ENCODE data around the gene TIGD7. TPM values are rescaled to one million over a fixed set of nuclear protein-coding genes. Genes with fewer than 3 reads are reported as not detected.
"Not testable (repeated sequence)": the region's sequence is repeated elsewhere in the genome, so short reads cannot be mapped to it uniquely, and the experiment has no call there.

Gene TIGD7
- polyA plus RNA-seq, 3 donors, result 10.5 to 15.9 (median 12.2) TPM

GRCh38 chr16:3283543-3284447 lies 21.4 kb downstream of the TIGD7 start:
- DNase-seq, result no peak

GRCh38 chr16:3282730-3283542 lies 22.3 kb downstream of the TIGD7 start, which contains the start of gene ZNF263:
Gene ZNF263, plus strand, starts transcription at chr16:3283491. Its CDS starts 328 bp downstream, at chr16:3283819.
- DNase-seq, result peak; percentile 98

DNA sequence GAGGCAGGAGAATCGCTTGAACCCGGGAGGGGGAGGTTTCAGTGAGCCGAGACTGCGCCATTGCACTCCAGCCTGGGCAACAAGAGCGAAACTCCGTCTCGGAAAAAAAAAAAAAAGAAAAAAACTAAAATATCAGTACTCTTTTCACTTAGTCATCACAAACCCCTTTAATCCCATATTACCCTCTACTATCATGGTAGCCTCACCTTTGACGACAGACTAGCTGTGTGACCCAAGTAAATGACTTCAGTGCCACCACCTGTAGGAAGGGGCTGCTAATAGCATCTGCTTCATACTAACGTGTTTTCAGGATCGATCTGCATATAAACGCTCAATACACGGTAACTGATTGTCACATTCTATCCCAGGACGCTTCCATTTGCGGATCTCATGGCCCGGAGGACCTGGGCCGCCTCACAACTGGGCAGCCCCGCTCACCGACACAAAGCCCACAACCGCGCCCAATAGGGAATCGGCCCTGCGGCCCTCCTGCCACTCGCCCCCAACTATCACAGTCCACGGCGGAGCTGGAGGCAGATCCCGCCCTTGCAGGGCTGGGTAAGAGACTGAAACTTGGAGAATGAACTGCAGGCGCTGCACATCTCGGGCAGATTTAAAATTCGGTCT lies 23.0 kb downstream of the TIGD7 start:
- DNase-seq, result peak; percentile 76

DNA sequence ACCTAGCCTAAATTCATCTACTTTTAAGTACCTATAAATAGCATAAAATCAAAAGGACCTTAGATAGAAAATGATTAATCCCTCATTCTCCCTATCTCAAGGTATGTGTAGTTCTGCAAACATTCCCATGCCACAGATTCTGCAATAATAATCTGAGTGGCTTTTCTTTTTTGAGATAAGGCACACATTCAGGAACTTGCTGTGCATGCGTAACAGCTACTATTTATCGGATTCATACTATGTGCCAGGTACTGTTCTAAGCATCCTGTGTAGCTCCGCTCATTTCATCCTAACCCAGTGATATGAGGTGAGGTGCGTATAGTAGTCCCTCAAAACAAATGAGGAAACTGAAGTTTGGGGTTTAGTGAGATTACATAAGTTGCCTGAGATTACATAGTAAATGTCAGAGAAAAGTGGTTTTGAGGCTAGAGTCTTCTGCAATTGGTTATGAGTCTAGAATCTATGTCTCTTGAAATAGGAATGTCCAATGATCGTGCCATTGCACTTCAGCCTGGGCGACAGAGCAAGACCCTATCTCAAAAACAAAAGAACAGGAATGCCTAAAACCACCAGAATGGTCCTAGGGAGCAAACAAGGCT lies 23.9 kb downstream of the TIGD7 start:
- DNase-seq, result no peak

GRCh38 chr16:3276679-3277078 lies 28.6 kb downstream of the TIGD7 start:
- no peak for DNase-seq

DNA sequence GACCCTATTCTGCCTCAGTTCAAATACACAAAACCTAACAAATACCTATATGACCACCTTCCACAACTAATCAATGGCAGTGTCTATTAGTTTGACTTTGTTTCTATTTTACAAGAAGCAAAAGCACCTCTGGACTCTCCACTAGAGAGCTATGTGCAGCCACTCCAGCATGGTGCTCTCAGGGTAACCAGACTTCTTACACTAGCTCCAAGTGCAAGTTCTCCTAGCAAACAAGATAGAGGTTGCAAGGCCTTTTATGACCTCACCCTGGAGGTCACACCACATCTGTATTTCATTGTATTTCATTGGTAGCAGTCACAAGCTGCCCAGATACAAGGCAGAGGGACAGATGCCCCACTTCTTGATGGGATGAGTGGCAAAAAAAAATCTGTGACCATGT lies 30.3 kb downstream of the TIGD7 start:
- DNase-seq, result no peak

DNA sequence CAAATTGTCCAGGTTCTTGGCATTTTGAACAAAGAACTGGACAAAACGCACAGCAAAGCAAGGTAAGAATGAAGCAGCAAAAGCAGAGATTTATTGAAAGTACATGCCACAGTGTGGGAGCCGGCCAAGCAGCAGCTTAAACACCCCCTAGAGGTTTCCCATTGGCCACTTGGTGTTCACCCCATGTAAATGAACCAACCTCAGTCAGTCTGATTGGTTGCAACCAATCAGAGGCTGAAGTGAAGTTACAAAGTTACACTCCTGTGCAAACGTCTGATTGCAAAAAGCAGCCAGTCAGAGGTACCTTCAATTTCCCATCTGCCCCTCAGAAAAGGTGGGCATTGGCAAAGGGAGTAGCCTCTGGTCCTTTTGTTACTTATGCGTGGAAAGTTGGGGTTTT lies 30.7 kb downstream of the TIGD7 start:
- DNase-seq, result no peak

DNA sequence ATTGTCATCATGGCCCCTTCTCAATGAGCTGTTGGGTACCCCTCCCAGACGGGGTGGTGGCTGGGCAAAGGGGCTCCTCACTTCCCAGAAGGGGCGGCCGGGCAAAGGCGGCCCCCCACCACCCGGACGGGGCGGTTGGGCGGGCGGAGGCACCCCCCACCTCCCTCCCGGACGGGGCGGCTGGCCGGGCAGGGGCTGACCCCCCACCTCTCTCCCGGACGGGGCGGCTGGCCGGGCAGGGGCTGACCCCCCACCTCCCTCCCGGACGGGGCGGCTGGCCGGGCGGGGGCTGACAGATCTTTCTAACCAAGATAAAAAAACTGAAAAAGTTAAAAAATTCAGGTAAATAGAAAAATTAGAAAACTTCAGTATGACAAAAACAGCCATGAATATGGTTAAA lies 33.9 kb downstream of the TIGD7 start:
- DNase-seq, result not testable (repeated sequence)

DNA sequence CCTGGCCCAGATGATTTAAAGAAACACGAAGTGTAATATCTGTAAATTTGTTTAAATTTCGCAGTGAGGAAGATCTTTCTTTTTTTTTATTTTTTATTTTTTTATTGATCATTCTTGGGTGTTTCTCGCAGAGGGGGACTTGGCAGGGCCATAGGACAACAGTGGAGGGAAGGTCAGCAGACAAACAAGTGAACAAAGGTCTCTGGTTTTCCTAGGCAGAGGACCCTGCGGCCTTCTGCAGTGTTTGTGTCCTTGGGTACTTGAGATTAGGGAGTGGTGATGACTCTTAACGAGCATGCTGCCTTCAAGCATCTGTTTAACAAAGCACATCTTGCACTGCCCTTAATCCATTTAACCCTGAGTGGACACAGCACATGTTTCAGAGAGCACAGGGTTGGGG lies 34.5 kb downstream of the TIGD7 start:
- not testable (repeated sequence) for DNase-seq

GRCh38 chr16:3268294-3268693 lies 36.9 kb downstream of the TIGD7 start:
- DNase-seq, result no peak

GRCh38 chr16:3266873-3267537 lies 38.2 kb downstream of the TIGD7 start:
- no peak for DNase-seq

DNA sequence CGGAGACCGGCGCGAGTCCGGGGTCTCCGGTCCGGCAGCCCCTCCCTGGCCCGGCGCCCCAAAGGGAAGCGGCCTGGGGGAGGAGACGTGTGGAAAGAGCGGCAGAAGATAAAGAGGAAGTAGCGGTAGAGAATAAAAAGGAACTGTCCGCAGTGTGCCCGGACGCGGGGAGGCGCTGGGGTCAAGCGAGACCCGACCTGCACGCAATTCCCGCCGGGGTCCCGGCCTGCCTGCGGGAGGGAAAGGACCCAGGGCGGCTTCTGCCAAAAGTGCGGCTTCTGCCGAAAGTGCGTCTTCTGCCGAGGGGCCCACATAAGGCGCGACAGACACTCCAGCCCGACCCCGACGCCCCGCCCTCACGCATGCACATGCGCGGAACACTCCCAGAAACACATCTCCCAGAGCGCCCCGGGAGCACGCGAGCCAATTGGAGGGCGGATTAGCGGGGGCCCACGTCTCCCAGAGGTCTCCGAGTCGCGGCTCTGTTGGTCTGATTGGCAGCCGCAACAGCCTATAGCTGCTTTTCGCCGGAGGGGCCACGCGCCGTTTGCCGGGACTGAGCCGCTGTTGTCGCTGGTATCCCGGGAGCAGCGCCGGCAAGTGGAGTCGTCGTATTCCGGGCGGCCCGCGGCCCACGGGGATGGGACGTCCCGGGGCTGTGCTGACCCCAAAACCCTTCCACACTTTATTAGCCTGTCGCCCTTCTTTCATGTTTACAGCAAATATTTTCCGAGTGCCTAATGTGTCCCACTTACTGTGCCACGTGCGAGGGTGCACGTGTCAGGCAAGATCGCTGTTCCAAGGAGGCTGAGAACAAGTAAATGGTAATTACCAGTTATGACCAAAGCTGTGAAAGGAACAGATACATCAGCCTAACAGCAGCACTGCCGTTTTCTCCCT lies 40.8 kb downstream of the TIGD7 start:
- DNase-seq, result peak; percentile 98

DNA sequence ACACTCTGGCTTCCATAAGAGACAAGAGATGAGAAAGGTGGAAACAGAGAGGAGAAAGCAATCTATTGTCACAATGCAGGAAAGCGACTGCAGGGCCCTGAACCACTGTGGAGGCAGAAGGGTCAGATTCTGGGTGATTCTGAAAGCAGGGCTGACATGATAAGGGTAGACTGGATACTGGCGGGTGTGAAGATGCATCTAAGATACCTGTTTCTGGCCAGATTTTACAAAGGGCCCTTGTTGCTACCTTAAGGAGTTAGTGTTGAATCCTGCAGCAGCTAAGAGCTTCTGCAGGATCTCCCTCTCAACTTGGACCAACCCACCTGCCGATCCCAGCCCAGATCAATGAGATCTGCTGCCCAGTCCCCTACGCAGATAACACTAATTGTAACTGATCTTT lies 42.7 kb downstream of the TIGD7 start:
- DNase-seq, result no peak

GRCh38 chr16:3259836-3260235 lies 45.4 kb downstream of the TIGD7 start:
- DNase-seq, result no peak

GRCh38 chr16:3256866-3257465 lies 48.3 kb downstream of the TIGD7 start:
- DNase-seq, result no peak

GRCh38 chr16:3256146-3256865 lies 48.9 kb downstream of the TIGD7 start, which contains the start of gene MEFV:
Gene MEFV, minus strand, starts transcription at chr16:3256633. Its CDS starts 46 bp downstream, at chr16:3256587.
- DNase-seq, result no peak

- no peak for DNase-seq
Observed at GRCh38 chr16:3254309-3254708, 50.9 kb downstream of the TIGD7 start.

DNA sequence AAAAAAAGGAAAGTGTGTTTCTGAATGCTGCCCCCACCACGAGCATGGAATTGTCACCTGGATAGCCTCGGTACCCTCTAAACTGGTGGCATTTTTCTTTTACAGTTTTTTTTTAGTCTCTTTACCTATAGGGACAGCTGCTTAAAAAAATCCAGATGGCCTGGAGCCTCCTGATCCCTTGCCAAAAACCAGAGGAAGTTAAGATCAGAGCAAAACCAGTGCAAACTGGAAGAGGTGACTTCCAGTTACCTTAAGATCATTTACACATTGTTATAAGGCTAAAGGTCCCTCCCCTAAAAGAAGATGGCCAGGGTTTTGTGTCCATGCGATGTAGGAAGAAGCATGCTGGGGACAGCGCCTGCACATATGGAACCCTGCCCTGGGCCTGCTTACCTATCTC lies 52.3 kb downstream of the TIGD7 start:
- no peak for DNase-seq

DNA sequence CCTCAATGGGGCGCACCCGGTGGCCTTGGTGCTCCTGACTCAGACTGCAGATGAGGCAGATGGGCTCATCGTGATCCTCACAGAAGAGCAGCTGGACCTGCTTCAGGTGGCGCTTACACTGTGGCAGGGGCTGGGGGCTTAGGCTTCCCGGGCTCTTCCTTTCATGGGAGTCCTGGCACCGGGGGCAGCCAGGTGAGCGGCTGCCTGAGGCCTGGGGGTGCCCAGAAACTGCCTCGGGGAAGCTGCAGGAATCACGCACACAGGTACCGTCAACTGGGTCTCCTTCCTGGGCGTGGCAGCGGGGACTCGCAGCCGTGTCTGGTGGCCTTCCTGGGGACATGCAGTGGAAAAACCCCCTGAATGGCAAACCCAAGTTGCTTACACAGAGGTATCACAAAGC lies 55.8 kb downstream of the TIGD7 start:
- DNase-seq, result no peak

Data from renal pelvis (tissue), 4 donors.